Measurements from ENCODE around the gene PALM.

DNA sequence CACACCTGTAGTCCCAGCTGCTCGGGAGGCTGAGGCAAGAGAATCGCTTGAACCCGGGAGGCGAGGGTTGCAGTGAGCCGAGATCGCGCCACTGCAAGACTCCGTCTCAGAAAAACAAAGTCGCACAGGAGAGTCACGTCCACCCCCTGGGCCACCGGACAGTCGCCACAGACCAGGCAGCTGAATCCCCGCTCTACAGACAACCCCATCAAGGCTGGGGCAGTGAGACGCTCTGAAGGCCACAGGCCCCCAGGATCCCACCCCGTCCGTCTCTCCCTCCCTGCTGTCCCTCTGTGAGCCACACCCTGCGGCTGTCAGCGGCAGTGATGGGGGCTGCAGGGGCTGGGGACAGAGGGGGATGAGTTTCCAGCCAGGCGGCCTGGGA lies 73.1 kb downstream of the PALM start:
- TF ChIP-seq EZH2phosphoT487 (IDR thresholded peaks at IDR 0.05; ENCODE audit: low read depth), result no peak
- TF ChIP-seq, protein P1, sequence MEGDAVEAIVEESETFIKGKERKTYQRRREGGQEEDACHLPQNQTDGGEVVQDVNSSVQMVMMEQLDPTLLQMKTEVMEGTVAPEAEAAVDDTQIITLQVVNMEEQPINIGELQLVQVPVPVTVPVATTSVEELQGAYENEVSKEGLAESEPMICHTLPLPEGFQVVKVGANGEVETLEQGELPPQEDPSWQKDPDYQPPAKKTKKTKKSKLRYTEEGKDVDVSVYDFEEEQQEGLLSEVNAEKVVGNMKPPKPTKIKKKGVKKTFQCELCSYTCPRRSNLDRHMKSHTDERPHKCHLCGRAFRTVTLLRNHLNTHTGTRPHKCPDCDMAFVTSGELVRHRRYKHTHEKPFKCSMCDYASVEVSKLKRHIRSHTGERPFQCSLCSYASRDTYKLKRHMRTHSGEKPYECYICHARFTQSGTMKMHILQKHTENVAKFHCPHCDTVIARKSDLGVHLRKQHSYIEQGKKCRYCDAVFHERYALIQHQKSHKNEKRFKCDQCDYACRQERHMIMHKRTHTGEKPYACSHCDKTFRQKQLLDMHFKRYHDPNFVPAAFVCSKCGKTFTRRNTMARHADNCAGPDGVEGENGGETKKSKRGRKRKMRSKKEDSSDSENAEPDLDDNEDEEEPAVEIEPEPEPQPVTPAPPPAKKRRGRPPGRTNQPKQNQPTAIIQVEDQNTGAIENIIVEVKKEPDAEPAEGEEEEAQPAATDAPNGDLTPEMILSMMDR (IDR thresholded peaks at IDR 0.05; ENCODE audit: low read depth, low read length), result no peak

All from OCI-LY3 (cell line).